Common myeloid progenitor, CD34-positive (primary cell): ENCODE data around the gene ALG9.

Source experiments
- CTCF ChIA-PET: fragments of 350-600 bp; sonication (Branson Sonifier 250); formaldehyde crosslinking; loops from one replicate; lab custom pipeline; 2021; ENCODE audit warnings: antibody characterized with exemption; lab: Charles Lee
- POLR2A ChIA-PET: fragments of 350-600 bp; sonication (Branson Sonifier 250); formaldehyde crosslinking; loops from one replicate; lab custom pipeline; 2021; ENCODE audit warnings: antibody characterized with exemption; lab: Charles Lee
- DNase-seq, 3 donors: peaks; one replicate each; pipeline versions ENCODE4 v3.0.0 to v3.0.0-alpha.2; 2013
- H3K27ac ChIP-seq, 2 experiments: 1 replicate in 1 of 2; 2 replicates in 1 of 2; pipeline ENCODE4 v1.7.0; 2013; ENCODE audit warnings: inconsistent platforms in 2 of 2, low read length in 2 of 2, mild to moderate bottlenecking in 2 of 2, low read depth in 1 of 2, moderate library complexity in 1 of 2; ENCODE audit not compliant: severe bottlenecking in 2 of 2, insufficient read depth in 1 of 2, poor library complexity in 1 of 2
- H3K27me3 ChIP-seq, 5 experiments: replicated peaks in 2 of 5; 1 replicate in 3 of 5; 2 replicates in 2 of 5; pipeline versions ENCODE4 v1.6.1 to v1.7.0; 2013; ENCODE audit warnings: low read length in 4 of 5, mild to moderate bottlenecking in 2 of 5, moderate library complexity in 2 of 5, inconsistent platforms in 1 of 5; ENCODE audit not compliant: insufficient read depth in 5 of 5, control insufficient read depth in 4 of 5
- H3K36me3 ChIP-seq, 4 experiments: 1 replicate in 2 of 4; 2 replicates in 2 of 4; pipeline versions ENCODE4 v1.6.1 to v1.7.0; 2013; ENCODE audit warnings: low read length in 3 of 4, control low read depth in 1 of 4, mild to moderate bottlenecking in 1 of 4; ENCODE audit not compliant: control insufficient read depth in 4 of 4, insufficient read depth in 4 of 4
- H3K4me1 ChIP-seq, 4 experiments: 1 replicate in 3 of 4; 2 replicates in 1 of 4; pipeline versions ENCODE4 v1.6.1 to v1.7.1; 2013; ENCODE audit warnings: low read length in 3 of 4, mild to moderate bottlenecking in 3 of 4, control low read depth in 1 of 4, inconsistent platforms in 1 of 4, moderate library complexity in 1 of 4; ENCODE audit not compliant: control insufficient read depth in 4 of 4, insufficient read depth in 4 of 4; ENCODE audit errors: control extremely low read depth in 1 of 4
- H3K4me3 ChIP-seq, 7 experiments: 1 replicate in 4 of 7; 2 replicates in 3 of 7; pipeline versions ENCODE4 v1.5.1 to v1.7.0; 2013; ENCODE audit warnings: mild to moderate bottlenecking in 7 of 7, low read length in 6 of 7, moderate library complexity in 6 of 7, inconsistent platforms in 2 of 7, low read depth in 2 of 7, control low read depth in 1 of 7; ENCODE audit not compliant: insufficient read depth in 4 of 7, control insufficient read depth in 1 of 7; ENCODE audit errors: extremely low read depth in 1 of 7
- H3K9me3 ChIP-seq, 5 experiments: 1 replicate in 4 of 5; 2 replicates in 1 of 5; pipeline versions ENCODE4 v1.6.1 to v1.7.1; 2013; ENCODE audit warnings: low read length in 4 of 5, mild to moderate bottlenecking in 2 of 5, inconsistent platforms in 1 of 5, low read depth in 1 of 5, moderate library complexity in 1 of 5; ENCODE audit not compliant: control insufficient read depth in 4 of 5, insufficient read depth in 2 of 5; ENCODE audit errors: control extremely low read depth in 1 of 5
- WGBS: methylation state at CpG from one replicate; pipeline ENCODE4 v1.1.5; 2013; ENCODE audit not compliant: insufficient coverage; 5-methylcytosine and 5-hydroxymethylcytosine counted together

ALG9 gene

DNA sequence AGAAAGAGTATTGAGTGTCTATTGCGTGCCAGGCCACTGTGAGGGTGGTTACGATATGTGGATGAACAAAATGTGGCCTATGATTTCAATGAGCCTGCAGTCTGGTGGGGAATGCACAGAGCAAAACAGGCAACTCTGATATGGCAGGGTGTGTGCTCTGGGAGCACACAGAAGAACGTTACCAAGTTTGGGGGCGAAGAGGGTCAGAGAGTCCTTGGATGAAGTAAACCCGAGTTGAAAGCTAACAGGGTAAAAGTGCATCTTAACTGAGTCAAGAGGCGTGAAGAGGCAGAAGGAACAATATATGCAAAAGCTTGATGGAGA is 8.2 kb upstream of the ALG9 start:
- Histone ChIP-seq H3K36me3 (peaks cover 8 to 23% (median 13%) of the 10 kb centered on the region in 4 experiments), H3K27me3 (no peaks in the 10 kb centered on the region), H3K4me1 (peaks cover 6 to 15% (median 12%) of the 10 kb centered on the region in 4 experiments), H3K27ac (peak overlapping the region; percentile 94 to 98), H3K9me3 (no peaks in the 10 kb centered on the region), H3K4me3 (peak overlapping the region; percentile 61 to 98 (median 90))
- WGBS, result 64% methylated on average over 4 of the region's 6 CpGs
- DNase-seq, result no peak
- ChIA-PET POLR2A (interaction anchor here (0.7 kb wide), 1 partner anchor 57 kb away, joined by 3 read pairs; no protein-coding TSS in a partner anchor), CTCF (interaction anchor here (0.7 to 1.0 kb wide), 3 partner anchors 46 to 103 kb away, joined by 3 to 5 read pairs (median 4); no protein-coding TSS in a partner anchor)

DNA sequence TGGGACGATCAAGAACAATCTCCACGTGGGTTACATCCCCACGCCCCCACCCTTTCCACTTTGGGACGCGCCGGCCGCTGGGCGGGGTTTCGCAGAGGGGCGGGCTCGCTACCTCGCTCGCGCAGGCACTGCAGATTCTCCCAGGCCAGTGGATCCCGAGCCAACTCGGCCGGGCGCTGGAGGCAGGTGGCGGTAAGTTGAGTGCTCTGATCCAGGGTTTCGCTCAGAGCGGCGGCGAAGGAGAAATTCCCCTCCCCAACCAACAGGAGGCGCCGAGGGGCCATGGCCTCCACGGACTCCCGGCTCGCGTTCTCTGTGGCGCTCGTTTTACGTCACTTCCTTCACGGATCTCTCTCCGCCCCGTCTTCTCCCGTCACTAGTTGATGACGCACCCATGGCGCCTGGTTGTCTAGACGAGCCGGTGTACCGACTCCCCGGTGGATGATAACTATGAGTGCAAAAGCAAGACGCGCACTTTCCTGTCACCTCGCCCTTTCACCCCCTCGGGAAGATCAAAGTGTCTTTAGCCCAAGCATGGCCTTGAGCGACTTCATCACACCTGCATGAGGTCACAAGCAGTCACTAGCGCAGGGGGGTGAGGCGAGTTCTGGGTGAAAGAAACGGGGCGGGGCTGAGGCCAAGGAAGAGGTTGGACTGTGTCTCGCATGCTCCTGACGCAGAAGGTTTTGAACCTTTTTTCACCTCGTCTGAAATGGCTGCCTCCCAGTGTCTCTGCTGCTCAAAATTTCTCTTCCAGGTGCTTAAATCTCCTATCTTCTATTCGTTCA is 7.7 kb upstream of the ALG9 start, which contains the start of the genes CFAP68 and FDXACB1:
TSS of gene CFAP68 (plus strand) at position 693 of the 788 bp plus-strand sequence. CDS start at position 713, 20 bp downstream.
TSS of gene FDXACB1 (minus strand) at position 317 of the 788 bp plus-strand sequence. CDS start at position 284, 33 bp downstream.
- ChIA-PET POLR2A (no interaction called here), CTCF (interaction anchor here (0.9 to 1.2 kb wide), 7 partner anchors 14 to 103 kb away, joined by 3 to 5 read pairs (median 3); no protein-coding TSS in a partner anchor)
- Histone ChIP-seq H3K27ac (peak within 1 kb of the TSS; percentile 94 to 98), H3K4me3 (peak within 1 kb of the TSS; percentile 61 to 98 (median 90)), H3K9me3 (no peaks in the 10 kb centered on the region), H3K27me3 (no peaks in the 10 kb centered on the region), H3K4me1 (peaks cover 6 to 15% (median 12%) of the 10 kb centered on the region in 4 experiments), H3K36me3 (peaks cover 8 to 25% (median 13%) of the 10 kb centered on the region in 4 experiments)
- WGBS, result 0% methylated on average over 45 of the region's 55 CpGs
- DNase-seq, result peak; percentile 98 to 99 (median 99)

DNA sequence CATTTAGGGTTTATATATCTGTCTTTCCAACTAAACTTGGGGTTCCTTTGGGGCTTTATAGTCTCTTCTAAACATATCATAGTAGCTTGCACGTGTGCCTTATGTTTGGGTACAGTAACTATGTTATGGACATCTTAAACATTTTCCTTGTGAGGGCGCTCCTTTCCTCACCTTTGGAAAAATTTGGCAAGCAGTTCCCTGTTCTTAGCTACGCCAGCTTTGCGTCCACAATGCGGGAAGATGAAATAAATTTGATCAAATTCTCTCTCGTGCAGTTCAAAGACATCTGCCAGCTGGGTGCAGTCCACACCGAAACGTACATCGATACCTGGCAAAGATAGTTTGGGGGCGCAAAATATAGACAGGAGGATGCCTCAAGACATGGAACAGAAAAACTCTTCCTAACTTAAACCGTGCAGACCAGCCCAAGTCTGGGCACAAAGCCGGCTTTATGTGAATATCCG is 7.0 kb upstream of the ALG9 start:
- H3K9me3 ChIP-seq, result no peaks in the 10 kb centered on the region
- WGBS, result 0% methylated on average over 12 of the region's 13 CpGs
- peaks cover 8 to 26% (median 12%) of the 10 kb centered on the region in 4 experiments for H3K36me3 ChIP-seq
- POLR2A ChIA-PET, result no interaction called here
- H3K27ac ChIP-seq, result peak overlapping the region; percentile 94 to 98
- CTCF ChIA-PET, result interaction anchor here (0.9 to 2.5 kb wide), 7 partner anchors 13 to 104 kb away, joined by 3 to 7 read pairs (median 3); no protein-coding TSS in a partner anchor
- H3K4me3 ChIP-seq, result peak overlapping the region; percentile 61 to 98 (median 90)
- H3K27me3 ChIP-seq, result no peaks in the 10 kb centered on the region
- no peak for DNase-seq
- peaks cover 6 to 15% (median 12%) of the 10 kb centered on the region in 4 experiments for H3K4me1 ChIP-seq

DNA sequence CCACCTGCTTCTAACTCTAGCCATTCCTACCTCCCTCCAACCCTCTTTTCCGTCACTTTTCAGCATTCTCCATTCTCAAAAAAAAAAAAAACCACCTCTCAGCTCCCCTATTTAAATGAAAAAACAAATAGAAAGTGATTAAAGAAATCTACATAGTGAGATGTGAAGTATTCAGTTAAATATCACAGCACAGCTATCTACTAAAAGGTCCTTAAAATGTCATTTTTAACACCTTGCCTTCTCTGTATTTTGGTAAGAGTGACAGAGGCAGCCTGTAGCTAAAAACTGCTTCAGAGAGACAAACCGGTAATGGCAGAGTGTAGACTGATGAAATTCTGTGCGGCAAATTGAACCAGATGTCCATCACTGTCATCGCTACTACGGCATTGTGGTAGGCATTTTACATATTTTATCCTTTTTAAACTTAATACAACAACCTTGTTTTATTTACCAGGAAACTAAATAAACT is 346 bp upstream of the ALG9 start:
- ChIA-PET POLR2A (no interaction called here), CTCF (interaction anchor here (0.6 to 2.6 kb wide), 10 partner anchors 8 to 143 kb away, joined by 3 to 9 read pairs (median 3); no protein-coding TSS in a partner anchor)
- Histone ChIP-seq H3K36me3 (peaks cover 12 to 36% (median 21%) of the 10 kb centered on the region in 4 experiments), H3K9me3 (no peaks in the 10 kb centered on the region), H3K27me3 (no peaks in the 10 kb centered on the region), H3K4me3 (peak overlapping the region; percentile 84 to 98 (median 90)), H3K4me1 (peaks cover 3 to 15% (median 11%) of the 10 kb centered on the region in 4 experiments), H3K27ac (peak overlapping the region; percentile 71 to 86)
- no peak for DNase-seq
- 90% methylated on average over 2 of the region's 5 CpGs for WGBS

DNA sequence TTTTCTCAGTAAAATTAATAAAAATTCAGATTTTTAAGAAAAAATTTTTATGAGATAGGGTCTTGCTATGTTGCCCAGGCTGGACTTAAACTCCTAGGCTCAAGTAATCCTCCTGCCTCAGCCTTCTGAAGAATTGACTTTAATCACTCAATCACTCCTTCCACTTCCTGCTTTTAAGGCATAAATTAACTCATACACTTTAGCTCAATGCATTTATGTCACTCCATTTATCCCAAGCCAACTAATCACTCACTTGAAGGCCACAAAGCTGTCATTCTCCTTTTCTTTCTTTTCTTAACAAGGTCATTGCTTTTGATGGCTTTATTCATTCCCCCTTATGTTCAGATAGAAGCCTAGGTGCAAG is 877 bp downstream of the ALG9 start:
- Histone ChIP-seq H3K9me3 (no peaks in the 10 kb centered on the region), H3K27ac (peak overlapping the region; percentile 71 to 86), H3K27me3 (no peaks in the 10 kb centered on the region), H3K4me1 (peaks cover 3 to 15% (median 11%) of the 10 kb centered on the region in 4 experiments), H3K36me3 (peaks cover 14 to 33% (median 21%) of the 10 kb centered on the region in 4 experiments), H3K4me3 (peak overlapping the region; percentile 84 to 98 (median 90))
- peak; percentile 6 to 57 (median 53) for DNase-seq
- POLR2A ChIA-PET, result interaction anchor here (1.2 kb wide), 1 partner anchor 56 kb away, joined by 3 read pairs; no protein-coding TSS in a partner anchor
- CTCF ChIA-PET, result interaction anchor here (0.9 to 2.6 kb wide), 4 partner anchors 13 to 111 kb away, joined by 3 to 8 read pairs (median 6); no protein-coding TSS in a partner anchor

DNA sequence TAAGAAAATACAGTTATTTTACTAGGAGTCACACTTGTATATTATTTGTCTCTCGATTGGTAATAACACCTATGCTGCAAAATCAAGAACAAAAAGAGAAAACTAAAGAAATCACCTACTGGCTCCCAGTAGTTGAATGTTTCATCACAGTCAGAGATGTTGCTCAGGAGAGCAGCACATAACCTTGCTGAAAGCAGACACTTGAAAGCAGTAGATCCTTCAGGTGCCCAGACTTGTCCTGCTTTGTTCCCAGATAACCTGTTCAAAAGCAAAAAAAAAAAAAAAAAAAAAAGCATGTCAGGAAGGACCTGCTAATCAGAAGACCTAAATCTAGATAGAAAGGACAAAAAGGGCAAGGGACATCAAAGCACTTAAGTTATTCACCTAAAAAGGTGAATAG is 1.3 kb downstream of the ALG9 start:
- ChIA-PET POLR2A (interaction anchor here (1.2 kb wide), 1 partner anchor 57 kb away, joined by 3 read pairs; no protein-coding TSS in a partner anchor), CTCF (interaction anchor here (1.1 to 2.6 kb wide), 2 partner anchors 15 to 65 kb away, joined by 3 to 8 read pairs; no protein-coding TSS in a partner anchor)
- no peak for DNase-seq
- Histone ChIP-seq H3K4me3 (peak overlapping the region in 2 of 7 experiments; percentile 91 to 94), H3K36me3 (peaks cover 12 to 32% (median 21%) of the 10 kb centered on the region in 4 experiments), H3K4me1 (peaks cover 3 to 15% (median 11%) of the 10 kb centered on the region in 4 experiments), H3K27me3 (no peaks in the 10 kb centered on the region), H3K27ac (peak overlapping the region in 1 of 2 experiments; percentile 86), H3K9me3 (no peaks in the 10 kb centered on the region)
- WGBS, result no CpG with 5 or more reads among the region's 1 CpG
